Stimulated activated CD8-positive, alpha-beta memory T cell treated with anti-CD3 and anti-CD28 coated beads, Interleukin-15, amount 100 ng/mL, for 24 hours (primary cell): ENCODE results near the gene FAM180A.
"Not testable (repeated sequence)": the region's sequence is repeated elsewhere in the genome, so short reads cannot be mapped to it uniquely, and the experiment has no call there.

Source experiments
- DNase-seq: peaks from one replicate; pipeline ENCODE4 v3.0.0-alpha.2; 2020; ENCODE audit warnings: low read depth

Gene FAM180A

GRCh38 chr7:135748770-135749169 lies at the start of gene FAM180A:
Gene FAM180A, minus strand, starts transcription at chr7:135748813. Its CDS starts 233 bp downstream, at chr7:135748580.
- DNase-seq: no peak

DNA sequence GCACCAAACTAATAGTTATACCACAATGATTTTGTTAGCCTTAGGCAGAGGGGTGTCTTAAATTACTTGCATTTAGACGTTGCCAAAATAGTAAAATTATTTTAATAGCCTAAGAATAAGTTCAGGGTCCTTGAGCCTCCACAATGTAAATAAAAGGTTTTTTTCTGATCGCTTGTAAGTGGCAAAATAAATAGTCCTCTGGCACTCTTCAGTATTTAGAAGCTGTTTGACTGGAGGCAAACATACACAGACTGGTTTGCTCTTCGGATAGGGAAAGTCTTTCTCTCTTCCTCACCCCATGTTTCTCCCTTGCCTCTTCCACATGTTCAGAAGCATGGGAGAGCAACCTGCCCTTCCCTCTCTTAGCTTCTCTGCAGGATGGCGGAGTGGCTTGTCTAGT lies 49.5 kb upstream of the FAM180A start:
- no peak for DNase-seq

DNA sequence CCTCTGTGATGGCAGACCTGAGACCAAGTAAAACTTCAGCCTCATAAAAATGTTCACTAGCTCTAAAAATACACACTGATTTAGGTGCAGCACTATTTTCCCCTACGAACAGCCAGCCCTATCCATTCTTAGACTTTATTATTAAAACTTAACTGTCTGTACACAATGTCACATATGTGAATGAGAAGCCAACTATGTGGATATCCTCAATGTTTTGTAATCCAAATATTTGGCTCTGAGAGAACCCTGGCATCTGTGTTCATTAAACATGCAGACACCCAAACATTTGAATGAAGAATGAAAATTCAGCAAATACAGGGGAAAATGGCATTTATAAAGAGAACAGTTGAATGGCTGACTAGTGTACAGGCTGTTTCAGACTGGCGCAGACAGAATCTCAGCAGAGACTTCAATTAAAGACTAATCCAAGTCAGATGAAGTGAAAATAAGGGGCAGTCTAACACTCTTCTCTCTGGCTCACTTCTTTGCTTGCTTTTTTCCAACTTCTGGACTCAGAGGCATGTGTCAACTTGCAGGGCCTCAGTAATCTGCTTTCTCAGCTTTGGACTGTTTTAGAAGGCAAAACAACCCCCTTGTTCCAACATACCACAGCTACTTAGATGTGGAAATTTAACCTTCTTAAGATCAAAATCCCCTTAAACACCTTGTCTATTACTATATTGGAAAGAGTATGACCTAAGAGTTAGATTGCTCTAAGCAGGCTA lies 47.4 kb upstream of the FAM180A start:
- no peak for DNase-seq

DNA sequence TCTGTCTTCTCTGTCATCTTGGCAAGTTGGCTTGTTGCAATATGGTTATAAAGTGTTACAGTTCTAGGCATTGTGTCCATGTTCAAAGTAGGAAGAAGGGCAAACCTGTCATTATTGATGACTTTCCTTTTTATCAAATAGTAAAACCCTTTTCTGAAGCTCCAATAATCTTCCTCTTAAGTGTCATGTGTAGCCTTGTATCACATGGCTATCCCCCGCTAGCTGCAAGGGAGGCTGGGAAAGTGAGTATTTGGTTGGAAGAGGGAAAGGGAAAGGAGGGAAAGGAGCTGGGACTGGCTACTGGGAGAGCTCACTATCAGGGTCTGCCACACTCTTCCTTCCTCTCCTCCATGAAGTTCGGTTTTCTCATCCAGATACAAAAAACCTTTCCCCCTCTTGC lies 45.2 kb upstream of the FAM180A start:
- no peak for DNase-seq

GRCh38 chr7:135792866-135793265 lies 44.3 kb upstream of the FAM180A start:
- DNase-seq: no peak

DNA sequence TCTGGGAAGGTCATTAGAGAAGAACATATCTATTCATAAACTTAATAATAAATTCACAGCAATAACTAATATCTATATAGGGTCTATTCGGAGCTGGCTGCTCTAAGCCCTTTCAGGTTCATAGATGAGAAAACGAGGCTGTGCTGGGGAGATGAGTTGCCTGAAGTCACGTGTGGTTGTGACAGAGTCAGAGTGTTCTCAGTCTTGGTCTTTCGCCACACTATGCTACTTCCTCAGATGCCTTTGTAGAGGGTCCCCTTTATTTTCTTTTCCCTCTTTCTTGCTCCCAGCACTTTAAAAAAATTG lies 43.7 kb upstream of the FAM180A start:
- no peak for DNase-seq

GRCh38 chr7:135791543-135792362 lies 43.1 kb upstream of the FAM180A start:
- no peak for DNase-seq

GRCh38 chr7:135790371-135790977 lies 41.9 kb upstream of the FAM180A start:
- no peak for DNase-seq

GRCh38 chr7:135789956-135790355 lies 41.3 kb upstream of the FAM180A start:
- DNase-seq: no peak

DNA sequence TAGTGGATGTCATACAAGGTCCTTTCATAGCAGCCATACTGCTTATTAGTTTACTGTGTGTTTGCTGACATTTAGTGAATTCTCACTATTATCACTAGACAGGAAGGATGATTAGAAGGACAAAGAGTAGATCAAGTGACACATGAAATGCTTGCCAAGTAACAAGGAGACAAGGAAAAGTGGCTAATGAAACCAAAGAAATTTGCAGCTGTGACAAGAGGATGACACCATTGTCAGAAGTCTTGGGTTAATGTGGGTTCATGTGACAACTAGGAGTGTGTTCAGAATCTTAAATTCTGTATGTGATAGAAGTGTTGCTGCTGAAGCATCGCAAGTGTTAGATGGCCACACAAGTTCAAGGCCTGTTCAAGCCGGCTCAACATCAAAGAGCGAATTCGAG lies 40.8 kb upstream of the FAM180A start:
- no peak for DNase-seq

GRCh38 chr7:135786911-135787310 lies 38.3 kb upstream of the FAM180A start:
- no peak for DNase-seq

GRCh38 chr7:135785065-135785464 lies 36.5 kb upstream of the FAM180A start:
- DNase-seq: no peak

DNA sequence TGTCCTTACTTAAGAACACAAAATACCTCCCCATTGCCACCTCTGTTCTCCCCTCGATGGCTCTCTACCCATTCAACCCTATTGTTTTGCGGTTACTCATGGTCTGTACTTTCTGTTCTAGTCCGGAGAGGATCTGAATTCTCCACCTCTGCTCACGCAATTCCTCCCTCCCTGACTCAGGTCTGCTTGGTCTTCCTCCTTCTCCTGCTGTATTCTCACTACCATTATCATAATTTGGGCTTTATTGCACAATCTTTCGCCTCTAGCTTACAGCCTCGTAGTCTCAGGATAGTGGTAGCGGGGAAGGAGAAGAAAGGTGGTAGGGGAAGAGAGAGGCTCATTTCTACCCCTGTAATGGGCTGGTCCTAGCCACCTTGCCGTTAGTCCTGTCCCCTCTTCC lies 35.4 kb upstream of the FAM180A start:
- DNase-seq: no peak

DNA sequence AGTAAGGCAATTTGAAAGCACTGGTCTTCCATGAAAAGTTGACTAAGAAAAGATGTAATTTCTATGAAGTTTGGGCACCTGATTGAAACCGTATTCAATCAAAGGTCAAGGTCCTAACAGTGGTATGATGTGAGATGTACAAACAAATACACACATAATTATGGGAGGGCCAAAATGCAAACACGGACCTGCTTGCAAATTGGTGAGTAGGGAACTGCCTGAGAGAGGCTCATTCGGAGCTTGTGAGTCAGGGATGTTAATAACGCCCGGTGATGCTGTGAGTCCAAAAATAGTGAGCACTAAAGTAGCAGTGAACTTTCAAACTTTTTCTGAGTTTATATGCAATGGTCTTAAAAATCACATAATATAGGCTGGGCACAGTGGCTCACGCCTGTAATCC lies 34.2 kb upstream of the FAM180A start:
- DNase-seq: no peak

DNA sequence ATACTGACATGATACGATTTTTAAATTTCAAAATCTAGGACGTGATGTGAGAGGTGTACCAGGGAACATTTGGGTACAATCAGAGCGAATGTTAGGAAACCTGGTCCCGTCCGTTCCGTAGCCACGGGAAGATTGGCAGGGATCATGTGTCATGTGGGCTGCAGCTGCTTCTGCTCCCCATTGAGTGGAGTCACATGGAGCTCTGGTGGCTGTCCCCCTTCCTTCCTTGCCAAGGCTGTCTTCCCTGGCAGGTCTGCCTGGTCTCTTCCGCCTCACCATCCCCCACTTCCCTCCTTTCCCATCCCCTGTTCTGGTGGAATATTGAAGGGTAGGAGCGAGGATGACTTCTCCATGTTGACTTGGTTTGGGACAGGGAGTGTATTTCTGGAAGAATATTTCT lies 33.8 kb upstream of the FAM180A start:
- no peak for DNase-seq

DNA sequence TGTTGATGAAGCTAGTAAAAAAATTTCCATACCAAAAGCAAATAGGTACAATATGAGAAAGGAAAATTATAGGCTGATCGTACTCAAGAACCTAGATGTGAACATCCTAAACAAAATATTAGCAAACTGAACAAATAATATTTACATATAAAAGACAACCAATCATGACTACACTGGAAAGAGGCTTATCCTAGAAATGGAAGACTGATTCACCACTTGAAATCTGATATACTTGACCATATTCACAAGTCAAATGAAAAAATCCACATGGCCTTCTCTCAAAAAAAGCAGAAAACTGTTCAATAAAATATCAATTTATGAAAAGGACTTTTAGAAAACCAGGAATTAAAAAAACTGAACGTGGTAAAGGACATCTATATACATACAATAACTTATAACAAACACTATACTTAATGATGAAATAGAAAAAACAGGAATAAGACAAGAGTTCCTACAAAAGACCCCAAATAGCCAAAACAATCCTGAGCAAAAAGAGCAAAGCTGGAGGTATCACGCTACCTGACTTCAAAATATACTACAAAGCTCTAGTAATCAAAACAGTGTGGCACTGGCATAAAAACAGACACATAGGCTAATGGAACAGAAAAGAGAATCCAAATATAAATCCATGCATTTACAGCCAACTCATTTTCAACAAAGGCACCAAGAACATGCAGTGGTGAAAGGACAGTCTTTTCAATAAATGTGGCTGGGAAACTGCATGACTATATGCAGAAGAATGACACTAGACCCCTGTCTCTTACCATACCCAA lies 29.2 kb upstream of the FAM180A start:
- DNase-seq: no peak

- not testable (repeated sequence) for DNase-seq
Observed at GRCh38 chr7:135775915-135776314, 27.3 kb upstream of the FAM180A start.

GRCh38 chr7:135775230-135775629 lies 26.6 kb upstream of the FAM180A start:
- DNase-seq: no peak

DNA sequence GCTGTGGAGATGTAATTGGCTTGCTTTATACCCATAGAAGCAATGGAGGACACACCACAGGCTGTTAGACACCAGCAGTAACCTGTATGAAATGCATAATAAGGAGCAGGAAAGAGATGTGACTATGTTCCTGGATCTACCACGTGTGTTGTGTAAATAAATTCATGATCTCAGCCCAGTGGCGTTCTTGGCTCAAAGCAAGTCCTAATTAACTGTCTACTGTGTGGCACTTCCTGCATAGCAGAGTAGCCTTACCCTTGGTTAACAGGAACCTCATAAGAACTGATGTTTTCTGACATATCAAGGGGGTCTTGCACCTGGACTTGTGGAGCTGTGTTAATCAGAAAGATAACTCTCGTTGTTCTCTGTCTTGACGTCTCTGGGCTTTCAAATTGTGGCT lies 25.7 kb upstream of the FAM180A start:
- no peak for DNase-seq

- DNase-seq: no peak
Observed at GRCh38 chr7:135773464-135773863, 24.9 kb upstream of the FAM180A start.

DNA sequence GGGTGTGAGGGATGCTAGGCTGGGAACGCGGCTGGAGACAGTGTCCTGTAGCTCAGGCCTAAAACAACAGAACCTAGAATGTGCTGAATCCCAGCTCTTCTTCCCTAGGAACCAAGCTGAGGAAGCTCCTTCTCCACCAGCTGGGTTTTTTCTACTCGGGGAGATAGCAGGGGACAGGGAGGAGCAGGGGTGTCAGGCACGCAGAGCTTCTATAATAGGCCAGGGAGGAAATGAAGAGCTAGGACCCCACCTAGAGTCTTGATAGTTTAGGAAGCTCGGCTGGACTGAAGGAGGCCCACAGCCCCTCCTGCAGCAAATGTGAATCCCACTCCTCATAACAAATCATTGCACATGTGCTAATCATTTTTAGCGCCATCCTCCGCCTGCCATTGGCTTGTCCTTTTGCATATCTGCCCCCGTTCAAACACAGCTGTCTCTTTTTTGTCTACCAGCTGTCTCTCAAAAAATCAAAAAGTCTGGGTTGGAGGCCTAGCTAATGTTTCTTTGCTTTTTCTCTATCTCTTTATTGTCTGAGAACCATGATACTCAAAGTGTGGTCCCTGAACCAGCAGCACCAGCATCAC lies 24.1 kb upstream of the FAM180A start:
- DNase-seq: no peak

GRCh38 chr7:135771961-135772638 lies 23.5 kb upstream of the FAM180A start:
- no peak for DNase-seq
